ENCODE measurements around the gene LZTS2. TPM values are rescaled to one million over a fixed set of nuclear protein-coding genes. Genes with fewer than 3 reads are reported as not detected.

The LZTS2 gene
- total and polyA plus RNA-seq, 2 of the 4 experiments (the other 2 are of a cell fraction), result 19.2 to 101 TPM

DNA sequence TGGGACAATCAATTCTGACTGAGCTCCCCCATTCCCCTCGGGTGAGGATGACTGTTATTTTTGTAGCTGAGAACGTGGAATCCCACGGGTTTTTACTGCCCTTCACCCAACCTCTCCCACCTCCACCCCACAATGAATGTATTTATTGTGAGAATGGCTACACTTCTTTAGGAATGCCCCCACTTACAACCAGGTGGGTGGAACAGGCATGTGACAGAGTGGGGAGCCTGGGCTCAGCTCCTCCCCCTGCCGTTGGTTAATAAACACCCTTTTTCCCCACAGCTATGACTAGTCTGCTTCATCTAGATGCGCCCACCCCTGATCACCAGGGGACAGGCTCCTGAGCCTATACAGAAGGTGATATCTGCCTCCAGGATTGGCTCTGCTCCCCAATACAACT, 14.3 kb upstream of the LZTS2 start:
- Histone ChIP-seq H3K9me3 (ENCODE audit: control insufficient read depth, insufficient read depth, low read length) (no peaks in the 10 kb centered on the region), H4K91ac (ENCODE audit: insufficient read depth, low read depth, low read length) (no peak overlapping the region), H3K27ac (ENCODE audit: insufficient read depth, low read length) (no peak overlapping the region), H2AK5ac (ENCODE audit: low read depth, low read length) (no peak overlapping the region), H3K4me1 (ENCODE audit: control insufficient read depth, insufficient read depth, low read length) (peaks cover 8% of the 10 kb centered on the region; the same call in 1 of the 2 replicates), H4K5ac (ENCODE audit: low read depth, low read length) (no peak overlapping the region), H2BK120ac (ENCODE audit: low read depth, low read length) (no peak overlapping the region), H3K9me1 (ENCODE audit: insufficient read depth, low read length) (peaks cover 12% of the 10 kb centered on the region), H2BK20ac (ENCODE audit: low read depth, low read length) (no peak overlapping the region), H3K9ac (ENCODE audit: low read depth, low read length) (no peak overlapping the region), H3K18ac (ENCODE audit: low read depth, low read length) (no peak overlapping the region), H2BK15ac (ENCODE audit: low read depth, low read length) (no peak overlapping the region), H3K4me3 (ENCODE audit: insufficient read depth, low read depth, low read length) (no peak overlapping the region), H3K56ac (ENCODE audit: extremely low read depth, insufficient read depth, low read length) (no peak overlapping the region), H3K4me2 (ENCODE audit: low read depth, low read length) (no peak overlapping the region), H2AK9ac (replicated peaks; ENCODE audit: low read depth, low read length, poor library complexity) (no peak overlapping the region), H3K27me3 (ENCODE audit: control insufficient read depth, insufficient read depth, low read length) (no peaks in the 10 kb centered on the region), H3K36me3 (ENCODE audit: control insufficient read depth, insufficient read depth, low read length) (peaks cover 28% of the 10 kb centered on the region), H3K14ac (replicated peaks; ENCODE audit: low read depth, low read length) (no peak overlapping the region), H4K8ac (ENCODE audit: low read depth in 2 of 2, low read length in 2 of 2) (no peak overlapping the region), H3K79me1 (ENCODE audit: low read depth in 1 of 2, low read length in 2 of 2) (peaks cover 49 to 59% of the 10 kb centered on the region in 2 experiments), H2AFZ (replicated peaks; ENCODE audit: low read length, poor library complexity) (no peak overlapping the region), H3K23ac (ENCODE audit: low read depth, low read length) (no peak overlapping the region), H4K20me1 (ENCODE audit: insufficient read depth, low read length) (0 out of 2 replicates have a peak, but pooled peaks cover 3% of the 10 kb centered on the region), H3K4ac (ENCODE audit: low read depth, low read length) (no peak overlapping the region), H2BK5ac (ENCODE audit: low read depth, low read length, poor library complexity, severe bottlenecking) (no peak overlapping the region)
- ATAC-seq (ENCODE audit: low read depth) (no peak), DNase-seq (no peak)
- intact Hi-C loops (cut with micrococcal nuclease) (no loop called here), dilution Hi-C loops (cut with HindIII; ENCODE audit: low sequenced_read_pairs, unreplicated experiment) (no loop called here), in situ Hi-C loops (cut with MboI; ENCODE audit: low sequenced_read_pairs) (no loop called here)
- POLR2A ChIA-PET (ENCODE audit: unreplicated experiment), result no interaction called here
- CTCF ChIA-PET, result no interaction called here
- BruUV-seq (replicated peaks), result no TSS peak
- TF ChIP-seq FOS (IDR thresholded peaks at IDR 0.05; ENCODE audit: low read depth, low read length) (no peak), CHD1 (IDR thresholded peaks at IDR 0.05; ENCODE audit: low read depth, low read length) (no peak)
- TF ChIP-seq, protein P1, sequence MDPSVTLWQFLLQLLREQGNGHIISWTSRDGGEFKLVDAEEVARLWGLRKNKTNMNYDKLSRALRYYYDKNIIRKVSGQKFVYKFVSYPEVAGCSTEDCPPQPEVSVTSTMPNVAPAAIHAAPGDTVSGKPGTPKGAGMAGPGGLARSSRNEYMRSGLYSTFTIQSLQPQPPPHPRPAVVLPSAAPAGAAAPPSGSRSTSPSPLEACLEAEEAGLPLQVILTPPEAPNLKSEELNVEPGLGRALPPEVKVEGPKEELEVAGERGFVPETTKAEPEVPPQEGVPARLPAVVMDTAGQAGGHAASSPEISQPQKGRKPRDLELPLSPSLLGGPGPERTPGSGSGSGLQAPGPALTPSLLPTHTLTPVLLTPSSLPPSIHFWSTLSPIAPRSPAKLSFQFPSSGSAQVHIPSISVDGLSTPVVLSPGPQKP (IDR thresholded peaks at IDR 0.05; ENCODE audit: borderline replicate concordance, low read depth, low read length), result no peak
- WGBS, 2 experiments (ENCODE audit: extremely low coverage in 2 of 2, insufficient read length in 1 of 2), result no CpG with 5 or more reads among the region's 5 CpGs

Data from IMR-90 (cell line).